SK-N-SH treated with all-trans-retinoic acid at 6 μM for 48 hours (cell line): Measurements from ENCODE around the gene SMIM30.
"Not testable (repeated sequence)": the region's sequence is repeated elsewhere in the genome, so short reads cannot be mapped to it uniquely, and the experiment has no call there.

Experiments
- ATAC-seq: fragments of 200-7000 bp; cut with Tn5 transposase; 3 replicates; pipeline ENCODE4 v1.9.1; 2020; ENCODE audit warnings: mild to moderate bottlenecking, moderate library complexity
- ARNTL ChIP-seq: fragments of 450-650 bp; formaldehyde crosslinking; IDR thresholded peaks from 2 replicates; pipeline ENCODE4 v1.5.0; 2020; ENCODE audit warnings: low read depth, mild to moderate bottlenecking, moderate library complexity, borderline replicate concordance
- BACH2 ChIP-seq: fragments of 250-450 bp; sonication (Bioruptor Pico); IDR thresholded peaks from 2 replicates; pipeline ENCODE4 v1.9.0; 2021; ENCODE audit warnings: mild to moderate bottlenecking, borderline replicate concordance
- CREB5 ChIP-seq: fragments of 250-450 bp; sonication (Bioruptor Pico); IDR thresholded peaks from 2 replicates; pipeline ENCODE4 v1.5.1; 2020; ENCODE audit warnings: low read depth, mild to moderate bottlenecking, moderate library complexity
- CSDC2 ChIP-seq: fragments of 250-450 bp; sonication (Bioruptor Pico); IDR thresholded peaks from 2 replicates; pipeline ENCODE4 v1.5.0; 2020; ENCODE audit warnings: mild to moderate bottlenecking, moderate library complexity
- CSRNP3 ChIP-seq: fragments of 250-450 bp; sonication (Bioruptor Pico); IDR thresholded peaks from 2 replicates; pipeline ENCODE4 v1.5.1; 2021; ENCODE audit warnings: mild to moderate bottlenecking, moderate library complexity
- ESRRG ChIP-seq: fragments of 250-450 bp; sonication (Bioruptor Pico); IDR thresholded peaks from 2 replicates; pipeline ENCODE4 v1.6.1; 2021; ENCODE audit warnings: mild to moderate bottlenecking
- GLIS3 ChIP-seq: fragments of 250-450 bp; sonication (Bioruptor Pico); IDR thresholded peaks from 2 replicates; pipeline ENCODE4 v1.5.0; 2020; ENCODE audit warnings: mild to moderate bottlenecking, moderate library complexity
- ISL1 ChIP-seq: fragments of 250-450 bp; sonication (Bioruptor Pico); IDR thresholded peaks from 2 replicates; pipeline ENCODE4 v2.1.2; 2022; ENCODE audit warnings: mild to moderate bottlenecking, moderate library complexity
- OSR1 ChIP-seq: fragments of 250-450 bp; sonication (Bioruptor Pico); IDR thresholded peaks from 2 replicates; pipeline ENCODE4 v1.8.0; 2022; ENCODE audit warnings: moderate library complexity, mild to moderate bottlenecking, inconsistent platforms
- PATZ1 ChIP-seq: fragments of 250-450 bp; sonication (Bioruptor Pico); IDR thresholded peaks from 2 replicates; pipeline ENCODE4 v1.8.0; 2020; ENCODE audit warnings: mild to moderate bottlenecking, moderate library complexity, borderline replicate concordance
- PPARA ChIP-seq: fragments of 250-450 bp; sonication (Bioruptor Pico); IDR thresholded peaks from 2 replicates; pipeline ENCODE4 v1.5.0; 2020; ENCODE audit warnings: mild to moderate bottlenecking, borderline replicate concordance
- RARB ChIP-seq: fragments of 250-450 bp; sonication (Bioruptor Pico); IDR thresholded peaks from 2 replicates; pipeline ENCODE4 v1.8.0; 2021; ENCODE audit warnings: mild to moderate bottlenecking, moderate library complexity
- SNAI2 ChIP-seq: fragments of 250-450 bp; sonication (Bioruptor Pico); IDR thresholded peaks from 2 replicates; pipeline ENCODE4 v1.5.0; 2020; ENCODE audit warnings: mild to moderate bottlenecking, moderate library complexity
- TCF4 ChIP-seq: fragments of 250-450 bp; sonication (Bioruptor Pico); IDR thresholded peaks from 2 replicates; pipeline ENCODE4 v1.8.0; 2021; ENCODE audit warnings: mild to moderate bottlenecking, moderate library complexity, borderline replicate concordance
- TOX ChIP-seq: fragments of 250-450 bp; sonication (Bioruptor Pico); IDR thresholded peaks from 2 replicates; pipeline ENCODE4 v1.8.0; 2021; ENCODE audit warnings: mild to moderate bottlenecking, moderate library complexity, borderline replicate concordance
- TSHZ2 ChIP-seq: fragments of 250-450 bp; sonication (Bioruptor Pico); IDR thresholded peaks from 2 replicates; pipeline ENCODE4 v1.5.0; 2020; ENCODE audit warnings: mild to moderate bottlenecking, moderate library complexity
- ZC3H10 ChIP-seq: fragments of 250-450 bp; sonication (Bioruptor Pico); IDR thresholded peaks from 2 replicates; pipeline ENCODE4 v1.5.1; 2021; ENCODE audit warnings: mild to moderate bottlenecking, moderate library complexity
- ZFP30 ChIP-seq: fragments of 450-650 bp; formaldehyde crosslinking; IDR thresholded peaks from 2 replicates; pipeline ENCODE4 v1.5.0; 2022; ENCODE audit warnings: mild to moderate bottlenecking, moderate library complexity
- ZNF565 ChIP-seq: fragments of 450-650 bp; formaldehyde crosslinking; conservative IDR thresholded peaks from 2 replicates; pipeline ENCODE4 v1.5.0; 2020; ENCODE audit warnings: low read depth, mild to moderate bottlenecking, moderate library complexity
- ZNF70 ChIP-seq: fragments of 450-650 bp; formaldehyde crosslinking; IDR thresholded peaks from 2 replicates; pipeline ENCODE4 v1.5.0; 2020; ENCODE audit warnings: mild to moderate bottlenecking, moderate library complexity
- ZNF8 ChIP-seq: fragments of 450-650 bp; formaldehyde crosslinking; IDR thresholded peaks from 2 replicates; pipeline ENCODE4 v1.5.0; 2020; ENCODE audit warnings: mild to moderate bottlenecking, moderate library complexity

SMIM30 gene

GRCh38 chr7:113122744-113123143 lies 4.4 kb upstream of the SMIM30 start:
- ATAC-seq: no peak
- TF ChIP-seq ISL1 (CRISPR knock-in tag) (no peak), RARB (CRISPR knock-in tag) (no peak), ZNF8 (CRISPR knock-in tag) (no peak), TSHZ2 (no peak), SNAI2 (CRISPR knock-in tag) (no peak), PATZ1 (CRISPR knock-in tag) (no peak), TCF4 (no peak), PPARA (CRISPR knock-in tag) (no peak), BACH2 (no peak), ESRRG (CRISPR knock-in tag) (no peak), ZFP30 (CRISPR knock-in tag) (no peak), ZNF565 (CRISPR knock-in tag) (no peak), OSR1 (CRISPR knock-in tag) (no peak), TOX (CRISPR knock-in tag) (no peak), ZNF70 (CRISPR knock-in tag) (no peak), GLIS3 (no peak), CSDC2 (no peak), ZC3H10 (CRISPR knock-in tag) (no peak), CREB5 (CRISPR knock-in tag) (no peak)

GRCh38 chr7:113120647-113121046 lies 2.3 kb upstream of the SMIM30 start:
- TF ChIP-seq TOX (CRISPR knock-in tag): peak; percentile 63; the same call in 1 of the 2 replicates
- TF ChIP-seq CREB5 (CRISPR knock-in tag): no peak
- no peak for TF ChIP-seq ZNF565 (CRISPR knock-in tag)
- peak; percentile 56; the same call in 1 of the 2 replicates for TF ChIP-seq ISL1 (CRISPR knock-in tag)
- TF ChIP-seq, all 23 proteins: peak for 2
- ATAC-seq: peak; percentile 58

GRCh38 chr7:113119429-113119828 lies 1.1 kb upstream of the SMIM30 start:
- no peak for ATAC-seq
- TF ChIP-seq CSDC2: no peak
- no peak for TF ChIP-seq CSRNP3
- no peak for TF ChIP-seq BACH2
- no peak for TF ChIP-seq PPARA (CRISPR knock-in tag)
- no peak for TF ChIP-seq ZNF70 (CRISPR knock-in tag)
- no peak for TF ChIP-seq ARNTL
- no peak for TF ChIP-seq CREB5 (CRISPR knock-in tag)
- no peak for TF ChIP-seq ESRRG (CRISPR knock-in tag)
- TF ChIP-seq OSR1 (CRISPR knock-in tag): no peak
- TF ChIP-seq PATZ1 (CRISPR knock-in tag): no peak
- TF ChIP-seq SNAI2 (CRISPR knock-in tag): no peak
- TF ChIP-seq GLIS3: no peak
- TF ChIP-seq TSHZ2: no peak
- no peak for TF ChIP-seq TOX (CRISPR knock-in tag)
- TF ChIP-seq TCF4: no peak
- TF ChIP-seq ZNF565 (CRISPR knock-in tag): no peak
- TF ChIP-seq, all 23 proteins: peak for 0

- ATAC-seq: not testable (repeated sequence)
These were observed 980 bp downstream of the SMIM30 start for GRCh38 chr7:113117374-113117774.
